BE2C (cell line): ENCODE data around the gene VTA1.

Experiments used
- DNase-seq: peaks from one replicate; pipeline ENCODE4 v3.0.0-alpha.2; 2020
- H3K27me3 ChIP-seq: fragments of 250-450 bp; sonication (Bioruptor Pico); 2 replicates; pipeline ENCODE4 v1.5.1; 2020; ENCODE audit warnings: mild to moderate bottlenecking
- H3K36me3 ChIP-seq: fragments of 250-450 bp; sonication (Bioruptor Pico); 2 replicates; pipeline ENCODE4 v1.5.1; 2020; ENCODE audit warnings: mild to moderate bottlenecking
- H3K4me1 ChIP-seq: fragments of 250-450 bp; sonication (Bioruptor Pico); 2 replicates; pipeline ENCODE4 v1.5.1; 2020
- H3K4me3 ChIP-seq: 2 replicates; pipeline ENCODE4 v1.5.1; 2011; ENCODE audit warnings: low read depth, low read length
- H3K9me3 ChIP-seq: fragments of 250-450 bp; sonication (Bioruptor Pico); 2 replicates; pipeline ENCODE4 v1.5.1; 2020
- CTCF ChIP-seq: IDR thresholded peaks from 2 replicates; pipeline ENCODE4 v1.5.1; 2012; ENCODE audit warnings: mild to moderate bottlenecking, low read depth, low read length

Gene VTA1

GRCh38 chr6:142246960-142247359 is 99.9 kb downstream of the VTA1 start:
- Histone ChIP-seq H3K9me3 (no peaks in the 10 kb centered on the region), H3K27me3 (no peaks in the 10 kb centered on the region)

GRCh38 chr6:142249266-142249665 is 102.2 kb downstream of the VTA1 start:
- DNase-seq = no peak
- no peak overlapping the region for H3K4me3 ChIP-seq
- no peak for TF ChIP-seq CTCF
- no peaks in the 10 kb centered on the region for H3K9me3 ChIP-seq
- H3K4me1 ChIP-seq = no peaks in the 10 kb centered on the region
- no peaks in the 10 kb centered on the region for H3K27me3 ChIP-seq
- no peaks in the 10 kb centered on the region for H3K36me3 ChIP-seq

More at GRCh38 chr6:142246960-142247359, 99.9 kb downstream of the VTA1 start:
- Histone ChIP-seq H3K36me3 (no peaks in the 10 kb centered on the region), H3K4me1 (no peaks in the 10 kb centered on the region), H3K4me3 (no peak overlapping the region)
- no peak for TF ChIP-seq CTCF
- DNase-seq = no peak

GRCh38 chr6:142251930-142252445 is 104.9 kb downstream of the VTA1 start:
- no peak for DNase-seq
- Histone ChIP-seq H3K36me3 (no peaks in the 10 kb centered on the region), H3K27me3 (no peaks in the 10 kb centered on the region), H3K4me3 (no peak overlapping the region), H3K9me3 (no peaks in the 10 kb centered on the region), H3K4me1 (no peaks in the 10 kb centered on the region)
- no peak for TF ChIP-seq CTCF

GRCh38 chr6:142254513-142254912 is 107.5 kb downstream of the VTA1 start:
- H3K36me3 ChIP-seq = no peaks in the 10 kb centered on the region
- TF ChIP-seq CTCF = no peak
- H3K4me3 ChIP-seq = no peak overlapping the region
- H3K27me3 ChIP-seq = no peaks in the 10 kb centered on the region
- no peaks in the 10 kb centered on the region for H3K4me1 ChIP-seq
- no peak for DNase-seq
- no peaks in the 10 kb centered on the region for H3K9me3 ChIP-seq

GRCh38 chr6:142255785-142256184 is 108.7 kb downstream of the VTA1 start:
- Histone ChIP-seq H3K4me1 (no peaks in the 10 kb centered on the region), H3K36me3 (no peaks in the 10 kb centered on the region), H3K4me3 (no peak overlapping the region), H3K27me3 (no peaks in the 10 kb centered on the region), H3K9me3 (no peaks in the 10 kb centered on the region)
- DNase-seq = no peak
- TF ChIP-seq CTCF = no peak

GRCh38 chr6:142258305-142258704 is 111.2 kb downstream of the VTA1 start:
- no peaks in the 10 kb centered on the region for H3K4me1 ChIP-seq
- H3K4me3 ChIP-seq = no peak overlapping the region
- no peaks in the 10 kb centered on the region for H3K27me3 ChIP-seq
- DNase-seq = no peak
- no peaks in the 10 kb centered on the region for H3K36me3 ChIP-seq
- H3K9me3 ChIP-seq = no peaks in the 10 kb centered on the region
- no peak for TF ChIP-seq CTCF
